OCI-LY7 (cell line): Measurements from ENCODE around the gene C10orf71. TPM values are rescaled to one million over a fixed set of nuclear protein-coding genes. Genes with fewer than 3 reads are reported as not detected.

Source experiments
- BruUV-seq: library from RNA; stranded (reverse); fragments of 400-500 nt; replicated peaks from 2 replicates; lab custom pipeline; 2021; lab: Mats Ljungman, UMichigan
- CTCF ChIA-PET: fragments of 300-600 bp; sonication (Branson Sonifier 250); formaldehyde crosslinking; loops from one replicate; lab custom pipeline; 2022; ENCODE audit warnings: antibody characterized with exemption; ENCODE audit not compliant: unreplicated experiment; lab: Charles Lee
- POLR2A ChIA-PET: fragments of 300-600 bp; sonication (Branson Sonifier 250); formaldehyde crosslinking; loops from one replicate; lab custom pipeline; 2022; ENCODE audit warnings: antibody characterized with exemption; lab: Charles Lee
- DNase-seq: peaks from one replicate; pipeline ENCODE4 v3.0.0-alpha.2; 2015; ENCODE audit warnings: low spot score
- H2AFZ ChIP-seq: fragments of 200-600 bp; sonication (generic), shearing (Covaris generic); 2 replicates; pipeline ENCODE4 v1.6.1; 2014; ENCODE audit warnings: mild to moderate bottlenecking, antibody characterized with exemption, low read length, moderate library complexity
- H3K27ac ChIP-seq: fragments of 200-600 bp; sonication (generic); 2 replicates; pipeline ENCODE4 v1.5.1; 2014; ENCODE audit warnings: mixed run types, low read depth, mild to moderate bottlenecking, moderate library complexity, low read length, inconsistent platforms; ENCODE audit not compliant: poor library complexity, severe bottlenecking
- H3K36me3 ChIP-seq: fragments of 200-600 bp; sonication (generic); 2 replicates; pipeline ENCODE4 v1.6.1; 2014; ENCODE audit warnings: mild to moderate bottlenecking, antibody characterized with exemption, low read length, moderate library complexity, mixed read lengths; ENCODE audit not compliant: insufficient read depth
- H3K4me1 ChIP-seq: fragments of 200-600 bp; sonication (generic); 2 replicates; pipeline ENCODE4 v1.5.1; 2014; ENCODE audit warnings: mild to moderate bottlenecking, low read length; ENCODE audit not compliant: insufficient read depth, poor library complexity, severe bottlenecking
- H3K4me2 ChIP-seq: fragments of 200-600 bp; sonication (generic); 2 replicates; pipeline ENCODE4 v1.6.1; 2014; ENCODE audit warnings: mild to moderate bottlenecking, low read length
- H3K4me3 ChIP-seq: fragments of 200-600 bp; sonication (generic); 2 replicates; pipeline ENCODE4 v1.5.1; 2014; ENCODE audit warnings: mild to moderate bottlenecking, low read depth, low read length; ENCODE audit not compliant: poor library complexity, severe bottlenecking
- H3K79me2 ChIP-seq: fragments of 200-600 bp; sonication (generic); 2 replicates; pipeline ENCODE4 v1.6.1; 2016; ENCODE audit warnings: low read depth, mild to moderate bottlenecking, low read length, moderate library complexity, mixed read lengths; ENCODE audit not compliant: insufficient read depth
- H3K9me2 ChIP-seq: fragments of 200-600 bp; sonication (generic); 2 replicates; pipeline ENCODE4 v1.6.1; 2016; ENCODE audit warnings: mild to moderate bottlenecking, low read length, mixed read lengths; ENCODE audit not compliant: insufficient read depth
- H3K9me3 ChIP-seq: fragments of 200-600 bp; sonication (generic); 2 replicates; pipeline ENCODE4 v1.6.1; 2014; ENCODE audit warnings: mild to moderate bottlenecking, mixed run types, low read length, mixed read lengths
- H4K20me1 ChIP-seq: fragments of 200-600 bp; sonication (generic); 2 replicates; pipeline ENCODE4 v1.6.1; 2014; ENCODE audit warnings: mild to moderate bottlenecking, antibody characterized with exemption, low read length, moderate library complexity, mixed read lengths; ENCODE audit not compliant: insufficient read depth
- CTCF ChIP-seq: fragments of 200-600 bp; sonication (generic); conservative IDR thresholded peaks from 2 replicates; pipeline ENCODE4 v1.5.1; 2014; ENCODE audit warnings: mild to moderate bottlenecking, antibody characterized with exemption, low read length, moderate library complexity, mixed read lengths
- EZH2phosphoT487 ChIP-seq: fragments of 200-600 bp; sonication (generic); IDR thresholded peaks from 2 replicates; pipeline ENCODE4 v1.6.1; 2018; ENCODE audit warnings: low read depth, borderline replicate concordance, mild to moderate bottlenecking, mixed run types, antibody characterized with exemption, low read length, moderate library complexity, mixed read lengths
- intact Hi-C: fragments of 100-400 bp; cut with micrococcal nuclease; formaldehyde crosslinking; loops from one replicate; pipeline ENCODE4 v1.10.0; 2022; ENCODE audit not compliant: unreplicated experiment
- total RNA-seq, 2 experiments: library from RNA; depleted of rRNA in 1 of 2; stranded (reverse); fragments of >200 nt in 1 of 2; shearing (Covaris generic) in 1 of 2; gene quantifications; 2 replicates each; pipeline ENCODE4 v1.2.3, GENCODE V29; 2014 to 2022

The C10orf71 gene
- total RNA-seq, 2 experiments from 2014 or later, result 0.06 to 0.08 TPM

GRCh38 chr10:49314806-49315205 lies 15.8 kb downstream of the C10orf71 start:
- H2AFZ ChIP-seq, result no peak overlapping the region
- no peak for DNase-seq
- TF ChIP-seq EZH2phosphoT487 (no peak), CTCF (no peak)
- H3K4me3 ChIP-seq, result no peak overlapping the region
- no peaks in the 10 kb centered on the region for H3K36me3 ChIP-seq
- no peak overlapping the region for H3K4me2 ChIP-seq
- H4K20me1 ChIP-seq, result no peaks in the 10 kb centered on the region
- no peaks in the 10 kb centered on the region for H3K9me3 ChIP-seq
- H3K4me1 ChIP-seq, result peaks cover 7% of the 10 kb centered on the region
- ChIA-PET POLR2A (interaction anchor here (0.6 to 1.0 kb wide), 2 partner anchors 15 to 1159 kb away, joined by 3 read pairs; no protein-coding TSS in a partner anchor), CTCF (no interaction called here)
- intact Hi-C loops, result no loop called here
- BruUV-seq, result no TSS peak
- no peaks in the 10 kb centered on the region for H3K79me2 ChIP-seq
- no peaks in the 10 kb centered on the region for H3K9me2 ChIP-seq
- H3K27ac ChIP-seq, result no peak overlapping the region

- no peaks in the 10 kb centered on the region for H3K4me1 ChIP-seq
- no peaks in the 10 kb centered on the region for H3K36me3 ChIP-seq
- H3K9me3 ChIP-seq, result no peaks in the 10 kb centered on the region
- TF ChIP-seq EZH2phosphoT487 (no peak), CTCF (no peak)
- H2AFZ ChIP-seq, result no peak overlapping the region
- DNase-seq, result no peak
- no peaks in the 10 kb centered on the region for H3K9me2 ChIP-seq
- intact Hi-C loops, result no loop called here
- H3K79me2 ChIP-seq, result no peaks in the 10 kb centered on the region
- no peaks in the 10 kb centered on the region for H4K20me1 ChIP-seq
- no peak overlapping the region for H3K4me3 ChIP-seq
- H3K27ac ChIP-seq, result no peak overlapping the region
- ChIA-PET POLR2A (interaction anchor here (0.7 kb wide), 1 partner anchor 21 kb away, joined by 5 read pairs; no protein-coding TSS in a partner anchor), CTCF (no interaction called here)
- BruUV-seq, result no TSS peak
- H3K4me2 ChIP-seq, result no peak overlapping the region
Measured at GRCh38 chr10:49318028-49318427, 19.1 kb downstream of the C10orf71 start.

GRCh38 chr10:49318755-49319154 lies 19.8 kb downstream of the C10orf71 start:
- Histone ChIP-seq H3K4me3 (no peak overlapping the region), H3K79me2 (no peaks in the 10 kb centered on the region), H3K36me3 (no peaks in the 10 kb centered on the region), H3K27ac (no peak overlapping the region), H3K9me2 (no peaks in the 10 kb centered on the region), H3K4me2 (no peak overlapping the region), H4K20me1 (no peaks in the 10 kb centered on the region), H2AFZ (no peak overlapping the region), H3K9me3 (no peaks in the 10 kb centered on the region), H3K4me1 (no peaks in the 10 kb centered on the region)
- DNase-seq, result no peak
- ChIA-PET POLR2A (no interaction called here), CTCF (no interaction called here)
- intact Hi-C loops, result no loop called here
- TF ChIP-seq CTCF (no peak), EZH2phosphoT487 (no peak)
- BruUV-seq, result no TSS peak
